HG03558 (cell line): ENCODE results near the gene SPRED2.

Source experiments
- ATAC-seq: cut with Tn5 transposase; IDR thresholded peaks from one replicate; pipeline ENCODE4 v1.9.1; 2021; ENCODE audit warnings: moderate number of reproducible peaks; ENCODE audit not compliant: unreplicated experiment; ENCODE audit errors: extremely low read depth

The SPRED2 gene

GRCh38 chr2:65371074-65371434, 61.3 kb downstream of the SPRED2 start:
- ATAC-seq, result no peak

DNA sequence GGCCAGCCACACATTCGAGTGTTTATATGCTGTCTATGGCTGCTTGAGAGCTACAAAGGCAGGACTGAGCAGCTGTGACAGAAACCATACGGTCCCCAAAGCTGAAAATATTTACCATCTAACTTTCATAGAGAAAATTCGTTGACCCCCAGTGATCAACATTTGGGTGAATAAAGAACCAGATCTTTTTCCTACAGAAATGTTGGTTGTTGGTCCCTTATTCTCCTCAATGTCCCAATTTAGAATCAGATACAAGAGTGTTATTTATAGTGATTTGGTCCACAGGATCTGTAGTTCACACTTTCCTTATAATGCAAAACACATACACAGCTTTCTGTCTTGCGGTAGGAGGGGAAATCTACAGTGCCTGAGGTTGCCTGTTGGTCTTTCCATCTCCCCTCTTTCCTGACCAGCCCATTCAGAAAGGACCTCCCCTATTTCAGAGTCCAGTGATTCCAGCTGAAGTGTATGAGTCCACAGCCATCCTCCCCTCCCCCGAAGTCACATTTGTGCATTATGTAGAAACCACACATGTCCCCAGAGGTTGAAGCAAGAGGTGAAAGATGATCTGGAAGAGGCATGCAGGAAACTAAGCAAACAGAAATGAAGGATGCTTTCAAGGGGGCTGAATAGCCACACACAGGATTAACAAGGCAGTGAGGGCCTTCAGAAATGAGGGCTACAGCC, 61.9 kb downstream of the SPRED2 start:
- no peak for ATAC-seq

DNA sequence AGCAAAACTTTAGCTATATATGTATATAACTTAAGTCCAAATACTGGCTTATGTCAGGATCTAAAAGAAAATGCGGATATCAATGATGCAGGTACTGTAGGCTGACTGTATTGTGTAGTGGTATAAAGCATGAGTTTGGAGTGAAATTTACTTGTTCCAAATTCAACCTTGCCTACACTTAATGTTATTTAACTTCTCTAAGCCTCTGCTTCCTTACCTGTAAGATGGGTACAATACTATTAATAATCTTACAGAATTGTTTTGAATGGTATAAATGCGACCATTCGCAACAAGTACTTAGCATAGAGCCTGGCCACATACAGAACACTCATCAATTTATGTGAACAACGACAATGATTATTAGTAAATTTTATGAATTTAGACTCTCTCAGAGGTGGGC, 62.4 kb downstream of the SPRED2 start:
- ATAC-seq, result no peak

- no peak for ATAC-seq
Measured at GRCh38 chr2:65369574-65369973, 62.8 kb downstream of the SPRED2 start.

DNA sequence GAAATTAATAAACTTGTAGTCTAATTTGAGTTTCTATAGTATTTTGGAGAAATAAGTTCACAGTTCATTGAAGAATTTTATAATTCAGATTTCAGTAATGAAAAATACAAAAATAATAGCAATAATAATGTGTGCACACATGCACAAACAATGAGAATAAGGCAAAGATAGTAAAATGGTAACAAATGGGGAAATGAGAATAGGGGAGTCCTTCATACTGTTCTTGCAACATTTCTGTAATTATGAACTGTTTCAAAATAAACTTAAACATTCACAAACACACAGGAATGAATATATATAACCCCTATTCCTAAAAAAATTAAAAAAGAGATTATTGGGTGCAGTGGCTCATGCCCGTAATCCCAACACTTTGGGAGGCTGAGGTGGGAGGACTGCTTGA, 63.9 kb downstream of the SPRED2 start:
- ATAC-seq, result no peak

DNA sequence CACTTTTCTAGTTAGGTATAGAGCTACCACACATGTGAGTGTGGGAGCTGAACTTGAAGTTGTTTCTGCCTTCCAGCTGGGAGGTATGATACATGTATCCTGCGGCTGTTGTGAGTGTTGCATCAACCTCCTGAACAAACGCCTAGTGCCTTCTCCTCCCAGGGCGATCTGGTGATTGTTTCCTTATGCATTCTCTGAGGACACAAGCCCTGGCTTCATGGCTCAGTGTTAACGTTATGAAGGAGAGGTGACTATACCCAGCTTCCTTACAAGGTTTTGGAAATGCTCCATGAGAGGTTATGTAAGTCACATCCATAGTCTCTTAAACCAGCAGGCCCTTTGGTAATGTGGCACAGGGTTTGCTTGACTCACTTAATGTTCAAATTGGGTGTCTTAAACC, 64.9 kb downstream of the SPRED2 start:
- ATAC-seq, result no peak

- ATAC-seq, result peak; percentile 42
Measured at GRCh38 chr2:65366595-65367125, 65.7 kb downstream of the SPRED2 start.

- ATAC-seq, result no peak
Measured at GRCh38 chr2:65364986-65365733, 67.2 kb downstream of the SPRED2 start.

- ATAC-seq, result no peak
Measured at GRCh38 chr2:65363879-65364666, 68.3 kb downstream of the SPRED2 start.

DNA sequence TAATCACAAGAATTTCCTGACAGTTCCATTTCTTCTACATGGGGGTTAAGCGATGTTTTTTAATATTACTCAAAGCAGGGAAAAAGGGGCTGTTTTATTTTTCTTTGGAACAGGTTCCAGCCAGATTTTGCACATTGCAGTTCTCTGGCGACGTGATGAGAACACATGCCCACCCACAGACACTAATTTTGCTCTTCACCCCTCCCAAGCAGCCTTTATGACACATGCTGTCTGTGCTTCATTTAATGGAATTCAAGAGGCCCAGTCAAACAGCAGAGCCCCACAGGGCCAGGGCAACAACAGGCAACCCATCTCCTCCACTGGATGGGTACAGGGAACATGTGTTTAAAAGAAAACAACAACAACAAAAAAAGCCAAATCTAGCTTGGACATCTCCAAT, 70.8 kb downstream of the SPRED2 start:
- no peak for ATAC-seq

GRCh38 chr2:65360441-65360840, 72.0 kb downstream of the SPRED2 start:
- ATAC-seq, result no peak

GRCh38 chr2:65358678-65359400, 73.6 kb downstream of the SPRED2 start:
- ATAC-seq, result no peak

GRCh38 chr2:65357959-65358294, 74.5 kb downstream of the SPRED2 start:
- peak; percentile 96 for ATAC-seq

DNA sequence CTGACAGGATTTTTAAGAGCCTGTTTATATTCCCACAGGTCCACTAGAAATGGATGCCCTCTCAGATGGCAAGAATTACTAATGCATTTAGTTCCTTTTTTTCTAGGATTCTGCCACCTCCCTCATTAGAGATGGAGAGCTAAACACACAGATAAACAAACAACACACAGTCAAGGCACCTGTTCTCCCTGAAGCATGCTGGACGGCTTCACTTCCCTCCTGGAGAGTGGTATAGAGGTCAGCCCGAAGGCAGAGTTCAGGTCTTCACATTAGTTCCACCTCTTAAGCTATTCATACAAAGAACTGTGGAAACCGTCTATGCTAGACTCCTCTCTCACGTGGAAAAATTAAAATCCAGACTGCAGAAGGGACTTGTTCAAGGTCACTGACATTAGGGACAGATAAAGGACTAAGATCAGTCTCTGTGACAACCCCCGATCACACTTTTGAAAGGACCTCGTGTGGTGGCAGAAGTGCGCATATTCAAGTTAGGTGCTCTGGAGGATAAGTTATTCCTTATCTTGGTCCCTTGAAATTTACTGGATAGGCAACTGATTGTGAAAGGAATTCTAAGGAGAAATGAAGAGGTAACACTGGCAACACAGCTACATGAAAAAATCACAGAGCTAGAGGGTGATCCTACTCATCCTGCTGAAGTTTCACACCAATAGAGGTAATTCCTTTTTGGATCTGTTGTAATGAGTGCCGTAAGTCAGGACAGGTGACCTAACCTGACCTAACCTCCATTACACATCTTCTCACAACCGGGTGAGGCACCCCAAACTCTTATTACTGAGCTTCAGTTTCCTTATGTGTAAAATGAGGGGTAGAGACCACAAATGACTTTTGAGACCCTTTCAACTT, 75.1 kb downstream of the SPRED2 start:
- ATAC-seq, result peak; percentile 12

- ATAC-seq, result no peak
Measured at GRCh38 chr2:65355186-65355831, 77.1 kb downstream of the SPRED2 start.

DNA sequence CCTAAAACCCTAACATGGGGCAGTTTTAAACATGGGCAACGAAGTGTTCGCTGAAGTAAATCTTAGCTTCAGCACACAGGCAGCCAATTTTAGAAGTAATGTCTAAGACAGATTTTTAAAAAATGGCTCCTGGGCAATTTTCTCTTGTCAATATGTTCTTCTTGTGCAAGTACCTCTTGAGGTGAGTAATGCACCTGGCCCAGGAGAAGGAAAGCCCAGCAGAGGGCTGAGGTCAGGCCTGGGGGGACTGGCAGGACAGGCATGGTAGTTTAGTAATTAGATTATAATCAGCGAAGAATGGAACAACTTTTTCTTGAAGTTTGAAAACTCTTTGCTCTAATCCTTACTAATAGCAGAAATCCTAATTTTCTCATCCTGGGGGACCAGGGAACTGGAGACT, 77.6 kb downstream of the SPRED2 start:
- ATAC-seq, result no peak

GRCh38 chr2:65353927-65354326, 78.5 kb downstream of the SPRED2 start:
- ATAC-seq, result no peak

- no peak for ATAC-seq
Measured at GRCh38 chr2:65353046-65353445, 79.4 kb downstream of the SPRED2 start.

DNA sequence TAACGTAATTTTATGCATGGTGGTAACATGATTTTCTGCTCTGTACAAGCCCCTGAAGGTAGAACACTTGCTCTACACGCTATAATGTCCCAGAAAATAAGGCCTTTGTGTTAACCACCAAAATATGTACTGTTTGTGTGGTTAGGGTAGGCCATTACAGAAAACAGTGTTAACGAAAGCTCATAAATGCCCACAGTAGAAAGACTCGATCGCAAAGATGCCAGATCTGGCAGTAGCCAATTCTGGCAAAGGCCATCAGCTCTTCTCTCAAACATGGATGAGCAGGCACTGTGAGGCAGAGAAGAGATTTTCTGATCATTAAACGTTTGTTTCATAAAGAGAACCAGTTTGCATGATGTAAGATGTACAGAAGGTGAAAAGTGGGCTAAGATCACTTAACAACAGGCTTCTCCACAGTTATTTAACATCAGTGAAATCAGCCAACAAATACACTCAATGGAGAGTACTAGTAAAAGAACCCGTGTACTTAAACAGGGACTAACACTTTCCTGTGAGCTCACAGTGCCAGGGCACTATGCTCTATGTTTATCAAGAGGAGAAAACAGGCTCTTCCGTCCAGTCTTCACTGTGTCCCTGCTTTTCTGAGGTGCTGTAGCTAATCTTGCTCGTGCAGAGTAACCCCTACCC, 80.3 kb downstream of the SPRED2 start:
- no peak for ATAC-seq
